CD4-positive, alpha-beta memory T cell (primary cell): ENCODE results near the gene EML3. TPM values are rescaled to one million over a fixed set of nuclear protein-coding genes. Genes with fewer than 3 reads are reported as not detected.

Experiments
- CTCF ChIA-PET: fragments of 350-600 bp; sonication (Branson Sonifier 250); formaldehyde crosslinking; loops from one replicate; lab custom pipeline; 2021; ENCODE audit warnings: inconsistent platforms; ENCODE audit not compliant: partially characterized antibody; lab: Charles Lee
- POLR2A ChIA-PET: fragments of 350-600 bp; sonication (Branson Sonifier 250); formaldehyde crosslinking; loops from one replicate; lab custom pipeline; 2021; ENCODE audit not compliant: partially characterized antibody; lab: Charles Lee
- DNase-seq, 5 donors: peaks; one replicate each; pipeline versions ENCODE4 v3.0.0 to v3.0.0-alpha.2; 2020 to 2022; ENCODE audit warnings: mixed read lengths in 1 of 5
- H3K27ac ChIP-seq: one replicate; pipeline ENCODE4 v1.7.0; 2013; ENCODE audit warnings: low read depth, low read length
- H3K27me3 ChIP-seq: 2 replicates; pipeline ENCODE4 v1.7.0; 2013; ENCODE audit warnings: mild to moderate bottlenecking, low read length, moderate library complexity; ENCODE audit not compliant: insufficient read depth
- H3K36me3 ChIP-seq: 2 replicates; pipeline ENCODE4 v1.7.0; 2013; ENCODE audit warnings: mild to moderate bottlenecking, low read length, moderate library complexity; ENCODE audit not compliant: insufficient read depth
- H3K4me1 ChIP-seq: 2 replicates; pipeline ENCODE4 v1.7.0; 2013; ENCODE audit warnings: mild to moderate bottlenecking, low read length, moderate library complexity; ENCODE audit not compliant: insufficient read depth
- H3K4me3 ChIP-seq, 2 donors: one replicate each; pipeline ENCODE4 v1.7.0; 2013; ENCODE audit warnings: low read length in 2 of 2, mild to moderate bottlenecking in 1 of 2
- H3K9me3 ChIP-seq, 2 donors: one replicate each; pipeline ENCODE4 v1.7.0; 2013; ENCODE audit warnings: low read length in 2 of 2, control low read depth in 1 of 2; ENCODE audit not compliant: control insufficient read depth in 1 of 2
- H3K27ac Mint-ChIP-seq, 7 donors: one replicate each; pipeline ENCODE4 v1.8.0; 2020 to 2021; ENCODE audit warnings: mixed read lengths in 7 of 7, mild to moderate bottlenecking in 6 of 7, inconsistent platforms in 3 of 7, moderate library complexity in 3 of 7
- H3K27me3 Mint-ChIP-seq, 2 donors: one replicate each; pipeline ENCODE4 v1.8.0; 2020 to 2021; ENCODE audit warnings: mixed read lengths in 2 of 2
- H3K36me3 Mint-ChIP-seq, 2 donors: one replicate each; pipeline ENCODE4 v1.8.0; 2020 to 2021; ENCODE audit warnings: mixed read lengths in 2 of 2, inconsistent platforms in 1 of 2, mild to moderate bottlenecking in 1 of 2
- H3K4me1 Mint-ChIP-seq, 4 donors: one replicate each; pipeline ENCODE4 v1.8.0; 2020 to 2021; ENCODE audit warnings: mixed read lengths in 4 of 4, mild to moderate bottlenecking in 1 of 4
- H3K4me3 Mint-ChIP-seq, 8 donors: one replicate each; pipeline ENCODE4 v1.8.0; 2020 to 2021; ENCODE audit warnings: mixed read lengths in 8 of 8, mild to moderate bottlenecking in 7 of 8, moderate library complexity in 6 of 8, inconsistent platforms in 3 of 8
- H3K9me3 Mint-ChIP-seq, 8 donors: one replicate each; pipeline ENCODE4 v1.8.0; 2020 to 2021; ENCODE audit warnings: mixed read lengths in 8 of 8, mild to moderate bottlenecking in 5 of 8, inconsistent platforms in 3 of 8, moderate library complexity in 1 of 8
- intact Hi-C: fragments of 100-400 bp; cut with micrococcal nuclease; formaldehyde crosslinking; loops from one replicate; pipeline ENCODE4 v1.15.1; 2023
- polyA plus RNA-seq, 2 donors: library from polyadenylated mRNA; unstranded; fragments of 300-500 nt; fragmentation: Illumina TruSeq; gene quantifications; one replicate each; pipeline ENCODE4 v1.2.3, GENCODE V29; 2021
- total RNA-seq, 2 experiments: library from RNA; stranded (reverse); gene quantifications; one replicate each; pipeline ENCODE4 v1.2.3, GENCODE V29; 2021

The EML3 gene
- total and polyA plus RNA-seq, 4 experiments from 2014 or later = 18.2 to 201 (median 108) TPM

- peak within 1 kb of the TSS; percentile 84 to 99 (median 97) for H3K27ac Mint-ChIP-seq
- H3K27me3 Mint-ChIP-seq = no peaks in the 10 kb centered on the region
- Histone ChIP-seq H3K4me1 (peaks cover 37% of the 10 kb centered on the region), H3K36me3 (peaks cover 22% of the 10 kb centered on the region), H3K27me3 (no peaks in the 10 kb centered on the region), H3K27ac (peak within 1 kb of the TSS; percentile 92), H3K4me3 (peak within 1 kb of the TSS; percentile 55 to 76), H3K9me3 (no peaks in the 10 kb centered on the region)
- H3K4me3 Mint-ChIP-seq = peak within 1 kb of the TSS; percentile 93 to 99 (median 95)
- CTCF ChIA-PET = interaction anchor here (0.9 to 1.7 kb wide), 5 partner anchors 8 to 251 kb away, joined by 3 to 7 read pairs (median 3); partner anchors contain the start of genes C11orf98 and TUT1
- no peaks in the 10 kb centered on the region for H3K9me3 Mint-ChIP-seq
- intact Hi-C loops = loop anchor here (1.0 to 2.0 kb wide), 5 partner anchors 19 to 63 kb away; partner anchors contain the start of genes C11orf98, CSKMT, EML3 and TUT1
- peak; percentile 95 to 99 (median 97) for DNase-seq
- H3K4me1 Mint-ChIP-seq = peaks cover 14 to 48% (median 26%) of the 10 kb centered on the region in 4 donors
- POLR2A ChIA-PET = interaction anchor here (0.6 to 11.8 kb wide), 36 partner anchors 8 to 235 kb away, joined by 3 to 162 read pairs (median 8); partner anchors contain the start of genes B3GAT3, BSCL2, C11orf98 and CSKMT
- peaks cover 0 to 34% of the 10 kb centered on the region in 2 donors for H3K36me3 Mint-ChIP-seq
These were observed 33.6 kb upstream of the EML3 start, which contains the start of gene GANAB for GRCh38 chr11:62645946-62646824. GANAB (minus strand) TSS chr11:62646613; CDS start chr11:62646599, 14 bp downstream.

- Mint-ChIP-seq H3K4me3 (peak overlapping the region; percentile 93 to 99 (median 95)), H3K36me3 (peaks cover 4 to 36% of the 10 kb centered on the region in 2 donors)
These were observed 33.0 kb upstream of the EML3 start for GRCh38 chr11:62645671-62645945.

GRCh38 chr11:62644220-62644619, 31.6 kb upstream of the EML3 start:
- DNase-seq = no peak
- Histone ChIP-seq H3K4me1 (peaks cover 49% of the 10 kb centered on the region), H3K9me3 (no peaks in the 10 kb centered on the region), H3K27me3 (no peaks in the 10 kb centered on the region), H3K36me3 (peaks cover 16% of the 10 kb centered on the region), H3K27ac (no peak overlapping the region), H3K4me3 (no peak overlapping the region)
- no peaks in the 10 kb centered on the region for H3K27me3 Mint-ChIP-seq
- intact Hi-C loops = no loop called here
- H3K9me3 Mint-ChIP-seq = no peaks in the 10 kb centered on the region
- ChIA-PET POLR2A (interaction anchor here (0.7 to 11.8 kb wide), 8 partner anchors 9 to 87 kb away, joined by 3 to 162 read pairs (median 8); partner anchors contain the start of genes C11orf98, CSKMT, HNRNPUL2 and INTS5), CTCF (interaction anchor here (1.9 kb wide), 1 partner anchor 52 kb away, joined by 5 read pairs; no protein-coding TSS in a partner anchor)
- H3K36me3 Mint-ChIP-seq = peaks cover 8 to 33% of the 10 kb centered on the region in 2 donors
- H3K4me1 Mint-ChIP-seq = peaks cover 20 to 48% (median 34%) of the 10 kb centered on the region in 4 donors
- H3K4me3 Mint-ChIP-seq = peak overlapping the region in 5 of 8 donors; percentile 21 to 64 (median 28)
- H3K27ac Mint-ChIP-seq = peak overlapping the region in 6 of 7 donors; percentile 22 to 84 (median 54)

More at GRCh38 chr11:62645671-62645945, 33.0 kb upstream of the EML3 start:
- Histone ChIP-seq H3K9me3 (no peaks in the 10 kb centered on the region), H3K27me3 (no peaks in the 10 kb centered on the region), H3K27ac (peak overlapping the region; percentile 92), H3K4me3 (peak overlapping the region; percentile 55 to 76), H3K36me3 (peaks cover 22% of the 10 kb centered on the region), H3K4me1 (peaks cover 38% of the 10 kb centered on the region)
- ChIA-PET CTCF (interaction anchor here (0.9 to 1.7 kb wide), 4 partner anchors 8 to 251 kb away, joined by 3 to 7 read pairs (median 3); partner anchors contain the start of genes C11orf98 and TUT1), POLR2A (interaction anchor here (1.0 to 11.8 kb wide), 27 partner anchors 9 to 236 kb away, joined by 3 to 162 read pairs (median 10); partner anchors contain the start of genes B3GAT3, BSCL2, C11orf98 and CSKMT)
- Mint-ChIP-seq H3K4me1 (peaks cover 16 to 50% (median 29%) of the 10 kb centered on the region in 4 donors), H3K27me3 (no peaks in the 10 kb centered on the region), H3K27ac (peak overlapping the region; percentile 84 to 99 (median 97)), H3K9me3 (no peaks in the 10 kb centered on the region)
- intact Hi-C loops = no loop called here
- DNase-seq = no peak

- Histone ChIP-seq H3K27me3 (no peaks in the 10 kb centered on the region), H3K4me3 (no peak overlapping the region), H3K36me3 (peaks cover 75% of the 10 kb centered on the region), H3K9me3 (no peaks in the 10 kb centered on the region), H3K4me1 (peaks cover 5% of the 10 kb centered on the region), H3K27ac (no peak overlapping the region)
- no peak for DNase-seq
- no peaks in the 10 kb centered on the region for H3K9me3 Mint-ChIP-seq
- H3K27me3 Mint-ChIP-seq = no peaks in the 10 kb centered on the region
- POLR2A ChIA-PET = interaction anchor here (1.1 to 2.1 kb wide), 4 partner anchors 9 to 40 kb away, joined by 3 to 8 read pairs (median 6); partner anchors contain the start of genes B3GAT3 and GANAB
- H3K4me3 Mint-ChIP-seq = no peak overlapping the region
- CTCF ChIA-PET = no interaction called here
- peaks cover 6 to 16% (median 9%) of the 10 kb centered on the region in 4 donors for H3K4me1 Mint-ChIP-seq
- peaks cover 70 to 74% of the 10 kb centered on the region in 2 donors for H3K36me3 Mint-ChIP-seq
- intact Hi-C loops = no loop called here
- H3K27ac Mint-ChIP-seq = peak overlapping the region in 5 of 7 donors; percentile 35 to 80 (median 62)
These were observed 19.9 kb upstream of the EML3 start for GRCh38 chr11:62632492-62632891.

- Mint-ChIP-seq H3K4me1 (peaks cover 0 to 4% (median 2%) of the 10 kb centered on the region in 4 donors), H3K4me3 (no peak overlapping the region), H3K36me3 (peaks cover 53 to 72% of the 10 kb centered on the region in 2 donors), H3K27me3 (no peaks in the 10 kb centered on the region), H3K9me3 (no peaks in the 10 kb centered on the region), H3K27ac (peak overlapping the region in 6 of 7 donors; percentile 3 to 83 (median 52))
- no peaks in the 10 kb centered on the region for H3K9me3 ChIP-seq
- intact Hi-C loops = no loop called here
- POLR2A ChIA-PET = interaction anchor here (1.2 to 2.7 kb wide), 2 partner anchors 19 to 25 kb away, joined by 3 to 12 read pairs; partner anchors contain the start of genes GANAB and INTS5
- DNase-seq = no peak
- peaks cover 71% of the 10 kb centered on the region for H3K36me3 ChIP-seq
- H3K4me3 ChIP-seq = no peak overlapping the region
- CTCF ChIA-PET = interaction anchor here (0.9 kb wide), 1 partner anchor 36 kb away, joined by 4 read pairs; the partner anchor contains the start of gene TUT1
- H3K27me3 ChIP-seq = no peaks in the 10 kb centered on the region
- no peak overlapping the region for H3K27ac ChIP-seq
- no peaks in the 10 kb centered on the region for H3K4me1 ChIP-seq
These were observed 15.1 kb upstream of the EML3 start for GRCh38 chr11:62627713-62628112.

DNA sequence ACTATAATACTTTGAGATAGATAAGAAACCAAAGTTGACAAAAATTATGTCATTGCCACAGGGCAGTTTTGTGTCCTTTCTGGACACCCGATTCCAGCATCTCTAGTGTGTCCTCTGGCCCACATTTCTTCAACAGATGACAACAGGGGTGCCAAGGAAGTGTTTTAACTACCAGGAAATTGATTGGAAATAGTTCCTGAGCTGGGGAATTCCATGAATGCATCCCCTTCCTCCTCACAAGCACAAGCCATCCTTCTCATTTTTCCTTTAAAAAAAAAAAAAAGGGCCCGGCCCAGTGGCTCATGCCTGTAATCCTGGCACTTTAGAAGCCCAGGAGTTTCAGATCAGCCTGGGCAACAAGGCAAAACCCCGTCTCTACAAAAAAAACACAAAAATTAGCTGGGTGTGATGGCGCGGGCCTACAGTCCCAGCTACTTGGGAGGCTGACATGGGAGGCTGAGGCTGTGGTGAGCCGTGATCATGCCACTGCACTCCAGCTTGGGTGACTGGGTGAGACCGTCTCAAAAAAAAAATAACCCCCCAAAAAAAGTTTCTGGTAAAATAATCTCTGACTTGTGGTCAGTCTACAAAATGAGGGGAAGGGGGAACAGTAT, 10.0 kb upstream of the EML3 start:
- Mint-ChIP-seq H3K4me3 (peak overlapping the region; percentile 86 to 97 (median 90)), H3K27me3 (no peaks in the 10 kb centered on the region), H3K4me1 (peaks cover 19 to 29% (median 20%) of the 10 kb centered on the region in 4 donors), H3K36me3 (peaks cover 20 to 41% of the 10 kb centered on the region in 2 donors), H3K9me3 (no peaks in the 10 kb centered on the region), H3K27ac (peak overlapping the region; percentile 91 to 99 (median 96))
- CTCF ChIA-PET = interaction anchor here (0.8 to 2.0 kb wide), 9 partner anchors 11 to 71 kb away, joined by 3 to 23 read pairs (median 4); partner anchors contain the start of genes C11orf98, CSKMT, INTS5 and MTA2
- POLR2A ChIA-PET = interaction anchor here (0.6 to 8.0 kb wide), 32 partner anchors 9 to 233 kb away, joined by 3 to 114 read pairs (median 8); partner anchors contain the start of genes C11orf98, CSKMT, EEF1G and EML3
- DNase-seq = no peak
- intact Hi-C loops = loop anchor here (1.0 to 2.0 kb wide), 4 partner anchors 24 to 42 kb away; partner anchors contain the start of genes C11orf98, CSKMT, GANAB and INTS5
- no peak overlapping the region for H3K4me3 ChIP-seq
- H3K9me3 ChIP-seq = no peaks in the 10 kb centered on the region
- H3K36me3 ChIP-seq = peaks cover 26% of the 10 kb centered on the region
- no peaks in the 10 kb centered on the region for H3K27me3 ChIP-seq
- peak overlapping the region; percentile 94 for H3K27ac ChIP-seq
- H3K4me1 ChIP-seq = peaks cover 26% of the 10 kb centered on the region
